B cell (primary cell): ENCODE measurements around the gene ZFYVE19. TPM values are rescaled to one million over a fixed set of nuclear protein-coding genes. Genes with fewer than 3 reads are reported as not detected.
A peak's percentile ranks its signal among the peaks of the same experiment; 100 is the strongest.

Experiments
- ATAC-seq: fragments of 200-7000 bp; cut with Tn5 transposase; one replicate; pipeline ENCODE4 v1.10.0; 2021; ENCODE audit warnings: low read depth, mild to moderate bottlenecking, moderate number of reproducible peaks, moderate library complexity
- CTCF ChIA-PET: fragments of 350-600 bp; sonication (Branson Sonifier 250); formaldehyde crosslinking; loops from one replicate; lab custom pipeline; 2021; ENCODE audit warnings: antibody characterized with exemption, inconsistent platforms; lab: Charles Lee
- POLR2A ChIA-PET: fragments of 350-600 bp; sonication (Branson Sonifier 250); formaldehyde crosslinking; loops from one replicate; lab custom pipeline; 2021; ENCODE audit warnings: antibody characterized with exemption; lab: Charles Lee
- DNase-seq: peaks from one replicate; pipeline ENCODE4 v3.0.0; 2013
- H2AFZ ChIP-seq: 2 replicates; pipeline ENCODE4 v1.6.1; 2012; ENCODE audit warnings: mild to moderate bottlenecking, low read depth, low read length; ENCODE audit not compliant: insufficient read depth, poor library complexity, severe bottlenecking
- H3K27ac ChIP-seq, 2 donors: 1 replicate in 1 of 2; 2 replicates in 1 of 2; pipeline ENCODE4 v1.5.1; 2012 to 2013; ENCODE audit warnings: low read length in 2 of 2, mild to moderate bottlenecking in 2 of 2, moderate library complexity in 1 of 2
- H3K27me3 ChIP-seq, 4 experiments: fragments of 200-600 bp in 1 of 4; sonication (generic) in 1 of 4; replicated peaks in 1 of 4; 1 replicate in 2 of 4; 2 replicates in 2 of 4; pipeline versions ENCODE4 v1.6.1 to v1.7.0; 2013 to 2016; ENCODE audit warnings: low read length in 3 of 4, mild to moderate bottlenecking in 2 of 4, mixed read lengths in 1 of 4, moderate library complexity in 1 of 4; ENCODE audit not compliant: insufficient read depth in 4 of 4, control insufficient read depth in 3 of 4; ENCODE audit errors: control extremely low read depth in 1 of 4
- H3K36me3 ChIP-seq, 2 experiments: replicated peaks in 1 of 2; 1 replicate in 1 of 2; 2 replicates in 1 of 2; pipeline versions ENCODE4 v1.6.1 to v1.7.1; 2013; ENCODE audit warnings: low read length in 1 of 2; ENCODE audit not compliant: insufficient read depth in 2 of 2, control insufficient read depth in 1 of 2; ENCODE audit errors: control extremely low read depth in 1 of 2, extremely low read depth in 1 of 2
- H3K4me1 ChIP-seq, 2 donors: fragments of 200-600 bp in 1 of 2; sonication (generic) in 1 of 2; 1 replicate in 1 of 2; 2 replicates in 1 of 2; pipeline versions ENCODE4 v1.5.1 to v1.6.1; 2013 to 2017; ENCODE audit warnings: low read length in 2 of 2; ENCODE audit not compliant: control insufficient read depth in 2 of 2, insufficient read depth in 2 of 2
- H3K4me2 ChIP-seq: replicated peaks from 2 replicates; pipeline ENCODE3; 2012; ENCODE audit warnings: mild to moderate bottlenecking, low read depth, low read length; ENCODE audit not compliant: poor library complexity, severe bottlenecking
- H3K4me3 ChIP-seq, 5 experiments: fragments of 200-600 bp in 1 of 5; sonication (generic) in 1 of 5; 1 replicate in 3 of 5; 2 replicates in 2 of 5; pipeline versions ENCODE4 v1.5.1 to v1.7.0; 2011 to 2016; ENCODE audit warnings: low read length in 4 of 5, mild to moderate bottlenecking in 4 of 5, low read depth in 2 of 5, control low read depth in 1 of 5, moderate library complexity in 1 of 5; ENCODE audit not compliant: insufficient read depth in 1 of 5; ENCODE audit errors: control extremely low read depth in 1 of 5, extremely low read depth in 1 of 5
- H3K79me2 ChIP-seq: fragments of 200-600 bp; sonication (generic); one replicate; pipeline ENCODE4 v1.6.0; 2016; ENCODE audit warnings: low read length; ENCODE audit not compliant: control insufficient read depth, insufficient read depth
- H3K9ac ChIP-seq: fragments of 200-600 bp; sonication (generic); 2 replicates; pipeline ENCODE4 v1.6.1; 2017; ENCODE audit warnings: mild to moderate bottlenecking, low read length, moderate library complexity
- H3K9me3 ChIP-seq, 3 donors: one replicate each; pipeline versions ENCODE4 v1.6.1 to v1.7.1; 2013; ENCODE audit warnings: low read length in 2 of 3; ENCODE audit not compliant: control insufficient read depth in 2 of 3, insufficient read depth in 1 of 3; ENCODE audit errors: control extremely low read depth in 1 of 3
- H4K20me1 ChIP-seq: 2 replicates; pipeline ENCODE4 v1.6.0; 2012; ENCODE audit warnings: mild to moderate bottlenecking, low read length; ENCODE audit not compliant: insufficient read depth, control insufficient read depth, poor library complexity, severe bottlenecking
- H3K27ac Mint-ChIP-seq: one replicate; pipeline ENCODE4 v1.8.0; 2021; ENCODE audit warnings: mixed read lengths
- H3K27me3 Mint-ChIP-seq: one replicate; pipeline ENCODE4 v1.8.0; 2021; ENCODE audit warnings: mixed read lengths
- H3K4me1 Mint-ChIP-seq: one replicate; pipeline ENCODE4 v1.8.0; 2021; ENCODE audit warnings: mixed read lengths
- H3K4me3 Mint-ChIP-seq: one replicate; pipeline ENCODE4 v1.8.0; 2021; ENCODE audit warnings: mixed read lengths
- H3K9me3 Mint-ChIP-seq: one replicate; pipeline ENCODE4 v1.8.0; 2022; ENCODE audit warnings: mixed read lengths; ENCODE audit not compliant: insufficient read depth
- CTCF ChIP-seq: fragments of 200-600 bp; IDR thresholded peaks from one replicate; pipeline ENCODE4 v1.8.0; 2022; ENCODE audit warnings: antibody characterized with exemption, mild to moderate bottlenecking
- EZH2 ChIP-seq: IDR thresholded peaks from 2 replicates; pipeline ENCODE4 v1.6.1; 2012; ENCODE audit warnings: borderline replicate concordance, low read depth, mild to moderate bottlenecking, moderate library complexity, low read length; ENCODE audit not compliant: insufficient read depth, poor library complexity, severe bottlenecking
- WGBS: methylation state at CpG from one replicate; pipeline ENCODE4 v1.1.5; 2013; ENCODE audit warnings: missing lambda C conversion rate; ENCODE audit not compliant: insufficient coverage; 5-methylcytosine and 5-hydroxymethylcytosine counted together
- intact Hi-C: fragments of 100-400 bp; cut with micrococcal nuclease; formaldehyde crosslinking; loops from one replicate; pipeline ENCODE4 v1.10.0; 2022
- polyA plus RNA-seq: library from polyadenylated mRNA; depleted of rRNA; stranded (reverse); fragments of >200 nt; gene quantifications from 2 replicates; pipeline ENCODE4 v1.2.3, GENCODE V29; 2012
- total RNA-seq, 2 donors: library from RNA; stranded (reverse); fragments of 120-200 nt in 1 of 2; gene quantifications; 1 replicate in 1 of 2; 2 replicates in 1 of 2; pipeline versions ENCODE4 v1.2.3 to v1.2.4, GENCODE V29; 2013 to 2022

ZFYVE19 gene
- total and polyA plus RNA-seq, 2 donors (not counting 1 experiment from before 2014, with no cell fraction given) = 29.4 to 60.5 TPM

DNA sequence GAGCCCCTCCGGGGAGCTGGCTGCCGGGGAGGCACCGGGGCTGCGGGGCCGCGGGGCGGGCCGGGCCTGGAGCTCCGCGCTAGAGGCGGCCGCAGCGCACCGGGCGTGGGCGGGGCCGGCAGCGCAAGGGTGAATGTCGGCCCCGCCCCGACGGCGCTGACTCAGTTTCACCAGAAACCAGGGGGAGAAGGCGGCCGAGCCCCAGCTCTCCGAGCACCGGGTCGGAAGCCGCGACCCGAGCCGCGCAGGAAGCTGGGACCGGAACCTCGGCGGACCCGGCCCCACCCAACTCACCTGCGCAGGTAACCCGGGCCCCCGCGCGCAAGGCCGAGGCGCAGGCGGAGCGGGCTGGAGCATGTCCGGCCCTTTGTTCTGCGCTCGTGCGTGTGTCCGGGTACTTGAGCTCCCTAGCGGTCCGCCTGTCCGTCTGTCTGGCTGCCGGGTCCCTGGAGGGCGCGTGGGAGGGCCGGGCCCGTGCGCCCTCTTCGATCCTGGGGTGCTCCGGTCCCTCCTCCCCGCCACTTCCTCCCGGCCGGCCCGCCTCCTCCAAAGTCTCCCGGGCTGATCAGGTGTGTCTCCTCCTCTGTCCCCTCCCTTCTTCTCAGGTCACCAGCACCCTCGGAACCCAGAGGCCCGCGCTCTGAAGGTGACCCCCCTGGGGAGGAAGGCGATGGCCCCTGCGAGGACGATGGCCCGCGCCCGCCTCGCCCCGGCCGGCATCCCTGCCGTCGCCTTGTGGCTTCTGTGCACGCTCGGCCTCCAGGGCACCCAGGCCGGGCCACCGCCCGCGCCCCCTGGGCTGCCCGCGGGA, 37.2 kb downstream of the ZFYVE19 start, which contains the start of gene SPINT1:
Gene SPINT1, plus strand, starts transcription at position 164 of the 811 bp plus-strand sequence. Its CDS starts 507 bp downstream, at position 671.
- Histone ChIP-seq H3K9ac (peak within 1 kb of the TSS; percentile 68), H3K36me3 (no peaks in the 10 kb centered on the region), H3K27ac (no peak within 1 kb of the TSS), H4K20me1 (peaks cover 4% of the 10 kb centered on the region), H3K4me1 (peaks cover 34 to 38% of the 10 kb centered on the region in 2 donors), H2AFZ (peak within 1 kb of the TSS; percentile 84), H3K9me3 (no peaks in the 10 kb centered on the region), H3K4me2 (peak within 1 kb of the TSS; percentile 80), H3K79me2 (no peaks in the 10 kb centered on the region), H3K4me3 (peak within 1 kb of the TSS; percentile 32 to 80 (median 72)), H3K27me3 (no peaks in the 10 kb centered on the region)
- H3K4me1 Mint-ChIP-seq = peaks cover 37% of the 10 kb centered on the region
- ATAC-seq (peak; percentile 64), DNase-seq (peak; percentile 70)
- TF ChIP-seq EZH2 (no peak), CTCF (no peak)
- no peaks in the 10 kb centered on the region for H3K27me3 Mint-ChIP-seq
- peak within 1 kb of the TSS; percentile 94 for H3K4me3 Mint-ChIP-seq
- ChIA-PET CTCF (interaction anchor here (0.6 to 2.9 kb wide), 5 partner anchors 15 to 141 kb away, joined by 3 to 32 read pairs (median 4); partner anchors contain the start of gene VPS18), POLR2A (interaction anchor here (0.6 to 1.3 kb wide), 4 partner anchors 37 to 700 kb away, joined by 3 to 5 read pairs (median 4); partner anchors contain the start of genes CCDC32, DNAJC17, VPS18 and ZFYVE19)
- H3K9me3 Mint-ChIP-seq = no peaks in the 10 kb centered on the region
- intact Hi-C loops = loop anchor here (1.0 kb wide), 1 partner anchor 37 kb away; the partner anchor contains the start of genes DNAJC17 and ZFYVE19
- under 1% methylated on average over 89 of the region's 89 CpGs for WGBS
- H3K27ac Mint-ChIP-seq = peak within 1 kb of the TSS; percentile 92
